ENCODE data around the gene PURB.
A peak's percentile ranks its signal among the peaks of the same experiment; 100 is the strongest.
"Not testable (repeated sequence)": the region's sequence is repeated elsewhere in the genome, so short reads cannot be mapped to it uniquely, and the experiment has no call there.

Gene PURB

GRCh38 chr7:44891372-44891771 is 6.0 kb upstream of the PURB start:
- DNase-seq = no peak

GRCh38 chr7:44889086-44889781 is 3.9 kb upstream of the PURB start:
- no peak for DNase-seq

- DNase-seq = no peak
These were observed 2.0 kb upstream of the PURB start for GRCh38 chr7:44887293-44887692.

GRCh38 chr7:44884621-44885393 is 523 bp downstream of the PURB start:
- DNase-seq = peak in 2 of 4 experiments; percentile 37 to 51

- DNase-seq = no peak
These were observed 1.2 kb downstream of the PURB start for GRCh38 chr7:44883961-44884620.

GRCh38 chr7:44882899-44883298 is 2.4 kb downstream of the PURB start:
- DNase-seq = no peak

- DNase-seq = no peak
These were observed 3.7 kb downstream of the PURB start for GRCh38 chr7:44881610-44882009.

- no peak for DNase-seq
These were observed 4.2 kb downstream of the PURB start for GRCh38 chr7:44881066-44881600.

- no peak for DNase-seq
These were observed 4.9 kb downstream of the PURB start for GRCh38 chr7:44880317-44881018.

- no peak for DNase-seq
These were observed 8.9 kb downstream of the PURB start for GRCh38 chr7:44876393-44876792.

GRCh38 chr7:44875241-44875640 is 10.1 kb downstream of the PURB start:
- DNase-seq = no peak

- no peak for DNase-seq
These were observed 12.5 kb downstream of the PURB start for GRCh38 chr7:44872787-44873186.

- not testable (repeated sequence) for DNase-seq
These were observed 13.4 kb downstream of the PURB start for GRCh38 chr7:44871918-44872317.

- DNase-seq = not testable (repeated sequence)
These were observed 14.6 kb downstream of the PURB start for GRCh38 chr7:44870780-44871179.

- not testable (repeated sequence) for DNase-seq
These were observed 15.0 kb downstream of the PURB start for GRCh38 chr7:44870336-44870735.

- DNase-seq = no peak
These were observed 18.0 kb downstream of the PURB start for GRCh38 chr7:44867073-44867995.

- DNase-seq = not testable (repeated sequence)
These were observed 23.4 kb downstream of the PURB start for GRCh38 chr7:44861949-44862348.

- no peak for DNase-seq
These were observed 27.2 kb downstream of the PURB start for GRCh38 chr7:44858161-44858560.

- no peak for DNase-seq
These were observed 30.5 kb downstream of the PURB start for GRCh38 chr7:44854644-44855364.

GRCh38 chr7:44853391-44853790 is 31.9 kb downstream of the PURB start:
- DNase-seq = no peak

GRCh38 chr7:44852590-44852989 is 32.7 kb downstream of the PURB start:
- DNase-seq = no peak

Data from activated CD4-positive, CD25-positive, alpha-beta regulatory T cell (primary cell).